IPS-15b (cell line): ENCODE data around the gene MED15.

ENCODE experiments used
- H3K27me3 ChIP-seq: one replicate; pipeline ENCODE4 v1.6.1; 2013; ENCODE audit warnings: low read length; ENCODE audit not compliant: control insufficient read depth, insufficient read depth
- H3K36me3 ChIP-seq: one replicate; pipeline ENCODE4 v1.6.1; 2013; ENCODE audit warnings: low read length; ENCODE audit not compliant: control insufficient read depth, insufficient read depth
- H3K4me1 ChIP-seq: one replicate; pipeline ENCODE4 v1.6.1; 2013; ENCODE audit warnings: mild to moderate bottlenecking, low read length; ENCODE audit not compliant: control insufficient read depth, insufficient read depth
- H3K4me3 ChIP-seq: one replicate; pipeline ENCODE4 v1.5.1; 2013; ENCODE audit warnings: low read depth, low read length
- H3K9ac ChIP-seq: one replicate; pipeline ENCODE4 v1.6.1; 2013; ENCODE audit warnings: low read depth, mild to moderate bottlenecking, low read length
- H3K9me3 ChIP-seq: one replicate; pipeline ENCODE4 v1.6.1; 2013; ENCODE audit warnings: mild to moderate bottlenecking, low read length; ENCODE audit not compliant: control insufficient read depth, insufficient read depth

Gene MED15

GRCh38 chr22:20580611-20581502 is 73.4 kb downstream of the MED15 start:
- Histone ChIP-seq H3K4me1 (no peaks in the 10 kb centered on the region), H3K36me3 (peaks cover 47% of the 10 kb centered on the region), H3K4me3 (no peak overlapping the region), H3K27me3 (no peaks in the 10 kb centered on the region), H3K9me3 (no peaks in the 10 kb centered on the region), H3K9ac (no peak overlapping the region)

DNA sequence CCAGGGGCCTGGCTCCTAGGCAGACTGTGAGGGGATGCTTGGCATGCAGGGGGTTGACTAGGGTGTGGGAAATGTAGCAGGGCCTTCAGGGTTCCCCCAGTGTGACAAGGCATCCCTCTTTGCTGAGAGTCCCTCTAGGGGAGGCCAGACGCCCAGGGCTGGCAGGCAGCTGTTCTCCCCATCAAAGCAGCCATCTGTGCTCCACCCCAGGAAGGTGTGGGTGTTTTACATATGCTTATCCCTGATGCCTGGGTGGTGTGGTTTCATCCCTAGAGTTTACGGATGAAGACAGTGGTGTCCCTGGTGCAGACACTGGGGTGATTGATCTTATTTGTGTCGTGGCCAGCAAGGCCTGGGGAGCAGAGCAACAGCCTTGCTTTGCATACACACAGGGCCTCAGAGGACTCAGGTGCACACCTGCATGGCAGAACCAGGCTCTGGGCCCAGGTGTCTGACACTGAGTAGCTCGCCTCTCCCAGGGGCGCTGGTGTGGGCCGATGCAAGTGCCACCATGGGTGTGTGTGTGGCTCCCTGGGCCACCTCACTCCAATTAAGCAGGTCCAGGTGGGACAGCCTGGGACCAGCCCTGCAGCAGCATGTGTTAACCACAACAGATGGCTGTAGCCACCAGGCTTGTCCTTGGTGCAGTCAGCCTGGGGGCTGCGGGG is 74.2 kb downstream of the MED15 start:
- H3K36me3 ChIP-seq = peaks cover 55% of the 10 kb centered on the region
- H3K4me3 ChIP-seq = no peak overlapping the region
- H3K9me3 ChIP-seq = no peaks in the 10 kb centered on the region
- no peak overlapping the region for H3K9ac ChIP-seq
- H3K4me1 ChIP-seq = no peaks in the 10 kb centered on the region
- H3K27me3 ChIP-seq = no peaks in the 10 kb centered on the region

DNA sequence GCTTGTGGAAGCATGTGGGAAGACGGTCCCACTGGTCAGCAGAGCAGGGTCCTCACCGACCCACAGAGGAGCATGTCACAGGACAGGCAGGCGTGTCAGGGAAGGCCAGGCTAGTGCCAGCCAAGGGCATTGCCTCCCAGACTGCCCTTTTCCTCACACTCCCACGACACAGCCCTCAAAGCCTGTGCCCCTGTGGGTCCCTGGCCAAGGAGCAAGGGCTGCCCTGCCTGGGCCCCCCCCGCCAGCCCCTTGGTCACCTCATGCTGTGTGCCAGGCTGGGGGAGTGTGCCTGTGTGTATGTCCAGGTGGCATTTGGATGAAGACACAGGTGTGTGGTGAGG is 74.7 kb downstream of the MED15 start:
- no peaks in the 10 kb centered on the region for H3K4me1 ChIP-seq
- no peaks in the 10 kb centered on the region for H3K27me3 ChIP-seq
- H3K9ac ChIP-seq = no peak overlapping the region
- no peak overlapping the region for H3K4me3 ChIP-seq
- H3K9me3 ChIP-seq = no peaks in the 10 kb centered on the region
- H3K36me3 ChIP-seq = peaks cover 60% of the 10 kb centered on the region

DNA sequence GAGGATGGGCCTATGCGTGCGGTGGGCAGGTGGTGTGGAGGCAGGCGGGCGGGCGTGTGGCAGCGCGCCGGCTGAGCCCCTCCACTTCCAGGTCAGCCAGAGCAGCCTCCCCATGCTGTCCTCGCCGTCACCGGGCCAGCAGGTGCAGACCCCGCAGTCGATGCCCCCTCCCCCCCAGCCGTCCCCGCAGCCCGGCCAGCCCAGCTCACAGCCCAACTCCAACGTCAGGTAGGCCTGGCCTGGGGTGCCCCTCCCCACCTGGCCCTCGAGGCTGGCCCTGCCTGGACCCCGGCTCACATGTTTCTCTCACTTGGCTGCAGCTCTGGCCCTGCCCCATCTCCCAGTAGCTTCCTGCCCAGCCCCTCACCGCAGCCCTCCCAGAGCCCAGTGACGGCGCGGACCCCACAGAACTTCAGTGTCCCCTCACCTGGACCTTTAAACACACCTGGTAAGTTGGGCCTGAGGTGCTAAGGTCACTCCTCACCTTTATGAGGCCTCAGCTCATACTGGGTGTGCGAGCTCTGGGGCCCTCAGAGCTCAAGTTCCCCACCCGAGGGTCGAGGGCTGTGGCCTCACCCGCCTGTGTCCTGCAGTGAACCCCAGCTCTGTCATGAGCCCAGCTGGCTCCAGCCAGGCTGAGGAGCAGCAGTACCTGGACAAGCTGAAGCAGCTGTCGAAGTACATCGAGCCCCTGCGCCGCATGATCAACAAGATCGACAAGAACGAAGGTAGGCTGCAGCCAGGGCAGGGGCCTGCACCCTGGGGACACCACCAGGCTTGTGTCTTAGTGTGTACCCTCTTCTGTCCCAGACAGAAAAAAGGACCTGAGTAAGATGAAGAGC is 75.3 kb downstream of the MED15 start:
- Histone ChIP-seq H3K9ac (no peak overlapping the region), H3K9me3 (no peaks in the 10 kb centered on the region), H3K27me3 (no peaks in the 10 kb centered on the region), H3K36me3 (peaks cover 57% of the 10 kb centered on the region), H3K4me1 (no peaks in the 10 kb centered on the region), H3K4me3 (no peak overlapping the region)

- H3K36me3 ChIP-seq = peaks cover 54% of the 10 kb centered on the region
- no peaks in the 10 kb centered on the region for H3K27me3 ChIP-seq
- no peak overlapping the region for H3K4me3 ChIP-seq
- H3K9ac ChIP-seq = no peak overlapping the region
- no peaks in the 10 kb centered on the region for H3K4me1 ChIP-seq
- no peaks in the 10 kb centered on the region for H3K9me3 ChIP-seq
These were observed 76.1 kb downstream of the MED15 start for GRCh38 chr22:20583471-20583922.

DNA sequence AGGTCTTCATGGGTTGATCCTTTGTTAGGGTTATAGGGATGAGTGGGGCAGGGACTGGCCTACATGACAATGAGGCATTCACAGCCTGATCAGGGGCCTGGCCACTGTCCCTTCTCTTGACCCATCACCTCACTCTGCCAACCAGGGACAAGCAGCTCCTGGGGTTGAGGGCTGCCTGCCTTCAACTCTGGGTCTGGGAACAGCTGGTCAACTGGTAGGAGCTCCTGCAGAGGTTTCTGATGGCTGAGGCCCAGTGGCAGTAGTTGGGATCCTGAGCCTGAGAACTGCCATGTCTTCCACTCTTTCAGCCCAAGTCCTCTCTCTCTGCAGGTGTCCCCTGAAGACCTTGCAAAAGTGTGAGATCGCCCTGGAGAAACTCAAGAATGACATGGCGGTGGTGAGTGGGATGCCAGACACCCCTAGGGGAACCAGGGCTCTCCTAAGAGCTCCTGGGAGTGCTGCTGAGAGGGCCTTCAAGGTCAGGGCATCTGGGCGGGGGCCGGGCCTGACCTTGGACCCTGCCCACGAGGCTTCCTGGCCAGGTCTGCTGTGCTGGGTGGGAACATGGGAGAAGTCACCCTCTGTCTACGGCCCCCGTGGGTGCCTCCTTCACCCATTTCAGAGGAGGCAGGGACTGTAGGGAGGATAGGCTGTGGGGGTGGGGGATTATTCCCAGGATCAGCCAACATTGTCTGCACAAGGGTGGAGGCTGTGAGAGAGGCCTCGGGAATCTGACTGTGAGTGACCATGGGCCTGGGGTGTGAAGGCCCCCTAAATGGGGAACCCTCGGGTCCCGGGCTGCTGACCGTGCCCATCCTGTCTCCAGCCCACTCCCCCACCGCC is 76.8 kb downstream of the MED15 start:
- Histone ChIP-seq H3K36me3 (peaks cover 51% of the 10 kb centered on the region), H3K4me1 (no peaks in the 10 kb centered on the region), H3K9me3 (no peaks in the 10 kb centered on the region), H3K9ac (no peak overlapping the region), H3K27me3 (no peaks in the 10 kb centered on the region), H3K4me3 (no peak overlapping the region)

DNA sequence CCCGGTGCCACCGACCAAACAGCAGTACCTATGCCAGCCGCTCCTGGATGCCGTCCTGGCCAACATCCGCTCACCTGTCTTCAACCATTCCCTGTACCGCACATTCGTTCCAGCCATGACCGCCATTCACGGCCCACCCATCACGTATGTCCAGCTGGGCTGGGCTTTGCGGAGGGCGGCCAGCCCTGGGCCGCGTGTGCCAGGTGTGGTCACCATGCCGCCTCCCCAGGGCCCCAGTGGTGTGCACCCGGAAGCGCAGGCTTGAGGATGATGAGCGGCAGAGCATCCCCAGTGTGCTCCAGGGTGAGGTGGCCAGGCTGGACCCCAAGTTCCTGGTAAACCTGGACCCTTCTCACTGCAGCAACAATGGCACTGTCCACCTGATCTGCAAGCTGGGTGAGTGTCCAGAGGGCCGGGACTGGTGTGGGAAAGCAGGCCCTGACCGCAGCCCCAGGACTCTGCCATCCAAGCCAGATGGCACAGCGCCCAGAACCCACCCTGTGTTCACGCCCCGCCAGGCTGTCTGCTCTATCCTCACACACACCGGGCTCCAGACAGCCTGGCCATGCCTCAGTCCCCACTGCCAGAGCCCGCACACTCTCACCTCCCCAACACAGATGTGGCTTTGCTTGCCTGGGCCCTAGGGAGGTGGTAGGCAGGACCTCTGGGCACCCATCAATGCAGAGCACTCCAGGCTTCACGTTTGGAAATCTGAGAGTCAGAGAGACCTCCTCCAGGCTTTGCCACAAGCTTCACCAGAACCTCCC is 77.6 kb downstream of the MED15 start:
- no peaks in the 10 kb centered on the region for H3K27me3 ChIP-seq
- peaks cover 51% of the 10 kb centered on the region for H3K36me3 ChIP-seq
- no peak overlapping the region for H3K4me3 ChIP-seq
- no peaks in the 10 kb centered on the region for H3K9me3 ChIP-seq
- no peaks in the 10 kb centered on the region for H3K4me1 ChIP-seq
- H3K9ac ChIP-seq = no peak overlapping the region

- H3K4me1 ChIP-seq = no peaks in the 10 kb centered on the region
- no peaks in the 10 kb centered on the region for H3K9me3 ChIP-seq
- no peak overlapping the region for H3K4me3 ChIP-seq
- H3K27me3 ChIP-seq = no peaks in the 10 kb centered on the region
- H3K9ac ChIP-seq = no peak overlapping the region
- peaks cover 47% of the 10 kb centered on the region for H3K36me3 ChIP-seq
These were observed 78.4 kb downstream of the MED15 start for GRCh38 chr22:20585639-20586402.

DNA sequence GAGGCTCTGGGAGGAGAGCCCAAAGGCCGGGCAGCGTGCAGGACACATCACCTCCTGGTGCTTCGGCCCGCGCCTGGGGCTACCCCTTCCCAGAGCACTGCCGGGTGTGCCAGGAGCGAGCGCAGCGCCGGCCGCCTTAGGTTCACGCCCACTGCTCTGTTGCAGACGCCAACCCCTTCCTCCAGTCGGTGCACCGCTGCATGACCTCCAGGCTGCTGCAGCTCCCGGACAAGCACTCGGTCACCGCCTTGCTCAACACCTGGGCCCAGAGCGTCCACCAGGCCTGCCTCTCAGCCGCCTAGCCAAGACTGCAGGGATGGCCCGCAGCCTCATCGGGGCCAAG is 79.0 kb downstream of the MED15 start:
- Histone ChIP-seq H3K36me3 (peaks cover 47% of the 10 kb centered on the region), H3K9ac (no peak overlapping the region), H3K27me3 (no peaks in the 10 kb centered on the region)

DNA sequence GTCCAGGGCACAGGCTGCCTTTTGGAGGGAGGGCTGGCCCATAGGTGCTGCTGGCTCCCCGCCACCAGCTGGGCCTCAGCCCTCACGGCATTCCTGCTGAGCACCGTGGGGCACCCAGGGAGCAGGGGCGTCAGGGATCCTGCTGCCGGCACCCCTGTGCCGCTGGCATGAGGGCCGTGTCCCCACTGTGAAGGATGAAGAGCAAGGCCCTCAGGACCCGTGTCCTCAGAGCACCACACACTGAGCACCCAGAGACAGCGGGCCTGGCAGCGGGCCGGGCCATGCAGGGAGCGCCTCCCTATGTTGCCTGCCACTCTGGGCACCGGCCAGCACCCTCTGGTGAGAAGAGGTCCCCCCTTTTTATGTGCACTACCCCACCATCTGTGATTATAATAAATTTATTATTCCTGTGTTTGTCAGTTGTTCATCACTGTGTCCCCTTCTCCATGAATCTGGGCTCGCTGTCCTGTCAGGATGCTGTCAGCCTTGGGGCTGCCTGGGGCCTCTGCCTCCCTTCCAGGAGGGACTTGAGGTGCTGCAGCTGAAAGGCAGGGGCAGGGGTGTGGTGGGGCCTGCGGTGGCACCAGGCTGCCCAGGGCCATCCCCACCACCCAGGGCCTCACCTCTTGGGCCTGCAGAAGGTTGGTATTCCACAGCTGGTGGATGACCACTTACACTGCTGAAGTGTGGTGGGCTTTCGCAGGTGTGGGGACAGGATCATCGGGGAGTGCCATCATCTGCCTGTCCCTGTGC is 80.0 kb downstream of the MED15 start:
- Histone ChIP-seq H3K9me3 (no peaks in the 10 kb centered on the region), H3K4me1 (no peaks in the 10 kb centered on the region), H3K36me3 (peaks cover 44% of the 10 kb centered on the region), H3K27me3 (no peaks in the 10 kb centered on the region), H3K4me3 (no peak overlapping the region), H3K9ac (no peak overlapping the region)

More for the DNA sequence above, 79.0 kb downstream of the MED15 start:
- no peaks in the 10 kb centered on the region for H3K9me3 ChIP-seq
- no peak overlapping the region for H3K4me3 ChIP-seq
- H3K4me1 ChIP-seq = no peaks in the 10 kb centered on the region
